A673 (cell line): ENCODE results near the gene PACRG.

Source experiments
- EZH2 ChIP-seq: fragments of 200-600 bp; sonication (generic); IDR thresholded peaks from 2 replicates; pipeline ENCODE4 v1.6.1; 2017; ENCODE audit warnings: borderline replicate concordance, low read depth, mild to moderate bottlenecking, mixed read lengths, antibody characterized with exemption, low read length; ENCODE audit not compliant: poor library complexity, severe bottlenecking
- TF ChIP-seq, protein P1 (sequence below): fragments of 300-800, 200-600 bp; sonication (generic); conservative IDR thresholded peaks from 2 replicates; pipeline ENCODE4 v1.5.1; 2017; ENCODE audit warnings: low read depth, mild to moderate bottlenecking, antibody characterized with exemption, low read length, moderate library complexity, mixed read lengths

- TF ChIP-seq, protein P1, sequence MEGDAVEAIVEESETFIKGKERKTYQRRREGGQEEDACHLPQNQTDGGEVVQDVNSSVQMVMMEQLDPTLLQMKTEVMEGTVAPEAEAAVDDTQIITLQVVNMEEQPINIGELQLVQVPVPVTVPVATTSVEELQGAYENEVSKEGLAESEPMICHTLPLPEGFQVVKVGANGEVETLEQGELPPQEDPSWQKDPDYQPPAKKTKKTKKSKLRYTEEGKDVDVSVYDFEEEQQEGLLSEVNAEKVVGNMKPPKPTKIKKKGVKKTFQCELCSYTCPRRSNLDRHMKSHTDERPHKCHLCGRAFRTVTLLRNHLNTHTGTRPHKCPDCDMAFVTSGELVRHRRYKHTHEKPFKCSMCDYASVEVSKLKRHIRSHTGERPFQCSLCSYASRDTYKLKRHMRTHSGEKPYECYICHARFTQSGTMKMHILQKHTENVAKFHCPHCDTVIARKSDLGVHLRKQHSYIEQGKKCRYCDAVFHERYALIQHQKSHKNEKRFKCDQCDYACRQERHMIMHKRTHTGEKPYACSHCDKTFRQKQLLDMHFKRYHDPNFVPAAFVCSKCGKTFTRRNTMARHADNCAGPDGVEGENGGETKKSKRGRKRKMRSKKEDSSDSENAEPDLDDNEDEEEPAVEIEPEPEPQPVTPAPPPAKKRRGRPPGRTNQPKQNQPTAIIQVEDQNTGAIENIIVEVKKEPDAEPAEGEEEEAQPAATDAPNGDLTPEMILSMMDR = no peak
- no peak for TF ChIP-seq EZH2
Measured at GRCh38 chr6:162773996-162774395, 46.2 kb downstream of the PACRG start.
